HAP-1 (cell line): ENCODE measurements around the gene GRAMD2B.
"Not testable (repeated sequence)": the region's sequence is repeated elsewhere in the genome, so short reads cannot be mapped to it uniquely, and the experiment has no call there.

Experiments
- DNase-seq, 2 experiments: peaks; one replicate each; pipeline ENCODE4 v3.0.0-alpha.2; 2016 to 2020; ENCODE audit warnings: low spot score in 2 of 2
- H3K27me3 ChIP-seq: fragments of 250-450 bp; sonication (Bioruptor Pico); 2 replicates; pipeline ENCODE4 v1.5.1; 2020; ENCODE audit warnings: low read depth, mild to moderate bottlenecking, moderate library complexity
- H3K36me3 ChIP-seq: fragments of 250-450 bp; sonication (Bioruptor Pico); replicated peaks from 2 replicates; pipeline ENCODE4 v1.5.1; 2020; ENCODE audit warnings: mild to moderate bottlenecking
- H3K4me1 ChIP-seq: fragments of 250-450 bp; sonication (Bioruptor Pico); 2 replicates; pipeline ENCODE4 v1.5.1; 2020; ENCODE audit warnings: mild to moderate bottlenecking
- H3K4me3 ChIP-seq: fragments of 250-450 bp; sonication (Bioruptor Pico); 2 replicates; pipeline ENCODE4 v1.5.1; 2020; ENCODE audit warnings: mild to moderate bottlenecking, moderate library complexity
- H3K9me3 ChIP-seq: fragments of 250-450 bp; sonication (Bioruptor Pico); 2 replicates; pipeline ENCODE4 v1.5.1; 2020; ENCODE audit warnings: mild to moderate bottlenecking, moderate library complexity
- in situ Hi-C: fragments of 300-500 bp; cut with MboI; formaldehyde crosslinking; loops from 3 replicates; pipeline ENCODE4 v1.14.3; 2020; ENCODE audit warnings: low sequenced_read_pairs, inconsistent platforms, mixed read lengths

Gene GRAMD2B

DNA sequence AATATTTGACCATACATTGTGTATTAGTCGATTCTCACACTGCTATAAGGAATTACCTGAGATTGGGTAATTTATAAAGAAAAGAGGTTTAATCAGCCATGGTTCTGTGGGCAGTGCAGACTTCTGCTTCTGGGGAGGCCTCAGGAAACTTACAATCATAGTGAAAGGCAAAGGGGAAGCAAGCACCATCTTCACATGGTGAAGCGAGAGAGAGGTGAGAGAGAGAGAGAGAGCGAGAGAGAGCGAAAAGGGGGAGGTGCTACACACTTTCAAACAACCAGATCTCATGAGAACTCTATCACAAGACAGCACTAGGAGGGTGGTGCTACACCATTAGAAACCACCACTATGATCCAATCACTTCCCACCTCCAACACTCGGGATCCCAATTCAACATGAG, 4.1 kb upstream of the GRAMD2B start:
- no peak for DNase-seq
- in situ Hi-C loops, result no loop called here
- no peaks in the 10 kb centered on the region for H3K36me3 ChIP-seq

DNA sequence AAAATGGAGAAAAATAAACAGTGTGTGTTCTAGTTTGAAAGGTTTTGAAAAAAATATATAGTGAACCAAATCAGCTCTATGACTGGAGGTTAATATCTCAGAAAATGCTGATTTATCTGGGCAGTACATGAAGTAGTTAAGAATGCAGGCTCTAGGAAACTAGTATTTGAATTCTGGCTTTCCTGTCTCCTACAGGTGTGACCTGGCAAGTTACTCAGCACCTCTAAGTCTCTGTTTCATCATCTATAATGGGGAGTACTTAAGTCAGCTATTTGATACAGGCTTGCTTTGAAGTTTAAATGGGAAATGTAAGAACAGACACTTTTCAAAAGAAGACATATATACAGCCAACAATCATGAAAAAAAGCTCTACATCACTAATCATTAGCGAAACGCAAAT, 5.2 kb downstream of the GRAMD2B start:
- Histone ChIP-seq H3K27me3 (no peaks in the 10 kb centered on the region), H3K4me1 (no peaks in the 10 kb centered on the region), H3K36me3 (no peaks in the 10 kb centered on the region), H3K4me3 (no peak overlapping the region), H3K9me3 (no peaks in the 10 kb centered on the region)
- in situ Hi-C loops, result no loop called here
- DNase-seq, result no peak

More for the DNA sequence above, 4.1 kb upstream of the GRAMD2B start:
- H3K9me3 ChIP-seq, result no peaks in the 10 kb centered on the region
- no peaks in the 10 kb centered on the region for H3K27me3 ChIP-seq
- H3K4me3 ChIP-seq, result no peak overlapping the region
- H3K4me1 ChIP-seq, result no peaks in the 10 kb centered on the region

DNA sequence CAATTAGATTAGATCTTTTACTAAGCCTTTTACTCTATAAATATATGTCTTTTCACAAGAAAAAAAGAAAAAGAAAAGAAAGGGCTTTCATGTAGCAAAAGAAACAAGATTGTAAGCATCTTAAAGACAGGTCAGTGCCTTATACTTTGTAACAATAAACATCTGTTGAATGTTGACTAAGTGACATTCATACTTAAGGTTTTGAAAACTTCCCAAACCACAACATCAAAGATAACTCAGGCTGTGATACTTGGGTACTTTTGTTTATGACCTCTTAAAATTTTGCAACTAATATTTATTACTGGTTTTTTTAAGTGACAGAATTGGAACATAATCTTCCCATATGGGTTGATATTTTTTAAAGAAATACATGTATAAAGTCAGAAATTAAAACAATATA, 7.4 kb downstream of the GRAMD2B start:
- H3K4me3 ChIP-seq, result no peak overlapping the region
- no peaks in the 10 kb centered on the region for H3K27me3 ChIP-seq
- in situ Hi-C loops, result no loop called here
- H3K9me3 ChIP-seq, result no peaks in the 10 kb centered on the region
- no peaks in the 10 kb centered on the region for H3K4me1 ChIP-seq
- no peak for DNase-seq
- H3K36me3 ChIP-seq, result no peaks in the 10 kb centered on the region

DNA sequence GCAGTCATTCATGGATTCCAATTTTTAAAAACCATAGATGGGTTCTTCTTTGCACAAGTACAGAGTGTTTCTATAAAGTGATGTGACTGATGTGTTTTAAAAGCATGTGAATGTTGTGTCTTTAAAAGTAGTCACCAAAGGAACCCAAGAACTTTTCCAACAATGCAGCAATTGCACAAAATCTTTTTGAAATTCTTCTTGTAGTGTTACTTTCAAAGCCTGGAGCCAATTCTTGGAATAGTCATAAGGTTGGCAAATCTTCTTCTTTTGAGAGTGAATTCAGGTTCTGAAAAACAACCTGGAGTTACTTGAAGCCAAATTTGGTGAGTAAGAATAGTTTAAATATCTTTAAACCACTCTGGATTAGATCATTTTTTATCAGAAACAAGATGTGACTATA, 10.5 kb downstream of the GRAMD2B start:
- in situ Hi-C loops, result no loop called here
- no peak for DNase-seq
- Histone ChIP-seq H3K27me3 (no peaks in the 10 kb centered on the region), H3K4me3 (no peak overlapping the region), H3K9me3 (no peaks in the 10 kb centered on the region), H3K4me1 (no peaks in the 10 kb centered on the region), H3K36me3 (no peaks in the 10 kb centered on the region)

DNA sequence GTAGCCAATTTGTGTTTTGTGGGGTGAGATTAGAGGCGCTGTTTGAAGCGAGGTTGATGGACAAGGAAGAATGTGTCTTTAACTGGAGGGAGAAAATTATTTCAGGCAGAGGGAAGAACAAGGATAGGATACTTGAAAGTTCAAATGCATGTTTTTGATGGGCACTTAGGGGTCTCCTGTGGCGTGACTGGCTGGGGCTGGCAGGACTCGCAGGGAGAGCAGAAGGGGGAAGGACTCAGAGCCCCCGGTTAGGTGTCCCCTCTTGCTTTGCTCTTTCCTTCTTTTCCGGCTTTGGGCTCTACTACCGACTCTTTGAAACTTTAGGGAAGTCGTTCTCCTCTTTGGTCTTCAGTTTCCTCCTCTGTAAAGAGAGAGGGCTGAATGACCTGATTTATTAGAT, 12.1 kb downstream of the GRAMD2B start:
- Histone ChIP-seq H3K9me3 (no peaks in the 10 kb centered on the region), H3K36me3 (no peaks in the 10 kb centered on the region), H3K4me1 (no peaks in the 10 kb centered on the region)

DNA sequence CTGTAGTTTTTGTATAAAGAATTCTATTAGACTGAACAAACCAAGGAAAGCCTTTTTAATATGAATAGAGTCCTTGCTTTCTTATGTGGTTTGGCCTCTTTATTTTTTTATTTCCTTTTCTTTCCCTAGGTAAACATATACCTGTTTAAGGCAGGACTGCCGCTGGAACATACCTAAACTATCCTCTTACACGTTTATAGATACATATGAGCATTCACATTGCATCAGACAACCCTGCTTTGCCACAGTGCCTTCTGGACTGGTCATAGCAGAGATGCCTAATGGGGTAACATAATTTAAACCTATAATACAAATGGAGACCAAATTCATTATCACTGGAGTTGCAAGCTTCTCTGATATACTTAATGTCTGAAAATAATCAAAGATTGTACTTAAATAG, 12.5 kb downstream of the GRAMD2B start:
- Histone ChIP-seq H3K27me3 (no peaks in the 10 kb centered on the region), H3K4me3 (no peak overlapping the region), H3K36me3 (no peaks in the 10 kb centered on the region), H3K9me3 (no peaks in the 10 kb centered on the region), H3K4me1 (no peaks in the 10 kb centered on the region)
- no peak for DNase-seq
- in situ Hi-C loops, result no loop called here

More for the DNA sequence above, 12.1 kb downstream of the GRAMD2B start:
- Histone ChIP-seq H3K27me3 (no peaks in the 10 kb centered on the region), H3K4me3 (no peak overlapping the region)
- in situ Hi-C loops, result no loop called here
- DNase-seq, result no peak

DNA sequence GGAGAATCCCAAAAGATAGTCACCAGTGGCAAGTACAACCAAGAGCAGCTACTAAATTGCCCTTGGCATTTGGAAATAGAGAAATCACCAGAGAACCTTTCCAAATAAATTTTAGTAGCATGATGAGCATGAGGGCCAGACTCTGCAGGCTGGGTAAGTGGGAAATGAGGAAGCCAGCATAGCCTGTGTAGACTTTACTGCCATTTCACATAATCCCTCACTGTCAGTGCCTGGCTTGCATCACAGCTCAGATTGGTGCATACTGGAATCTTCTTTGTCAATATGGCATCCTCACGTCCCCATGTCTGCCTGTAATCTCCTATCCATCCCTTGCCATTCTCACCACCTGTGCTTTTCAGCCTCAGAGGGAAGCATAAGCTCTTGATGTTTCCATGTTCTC, 14.5 kb downstream of the GRAMD2B start:
- Histone ChIP-seq H3K4me1 (no peaks in the 10 kb centered on the region), H3K36me3 (no peaks in the 10 kb centered on the region), H3K27me3 (no peaks in the 10 kb centered on the region), H3K4me3 (no peak overlapping the region), H3K9me3 (no peaks in the 10 kb centered on the region)
- in situ Hi-C loops, result no loop called here
- DNase-seq, result no peak

DNA sequence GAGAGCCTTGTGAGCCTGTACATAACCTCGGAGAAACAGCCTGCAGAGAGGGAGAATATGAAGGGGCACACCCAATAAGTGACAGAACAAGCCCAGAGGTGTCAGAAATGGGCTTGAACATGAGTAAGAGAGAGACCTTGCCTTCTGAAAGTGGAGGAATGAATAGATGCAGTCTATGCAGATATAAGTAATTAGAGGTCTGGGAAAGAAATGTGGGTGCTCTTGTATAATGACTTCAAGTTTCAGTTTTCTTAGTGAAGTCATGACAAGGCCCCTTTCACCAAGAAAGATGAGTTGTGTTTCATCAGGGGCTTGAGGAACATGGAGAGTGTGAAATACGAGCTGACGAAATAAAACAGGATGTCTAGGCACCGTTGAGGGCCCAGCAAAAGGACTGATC, 15.1 kb downstream of the GRAMD2B start:
- Histone ChIP-seq H3K36me3 (no peaks in the 10 kb centered on the region), H3K27me3 (no peaks in the 10 kb centered on the region), H3K4me3 (no peak overlapping the region), H3K9me3 (no peaks in the 10 kb centered on the region), H3K4me1 (no peaks in the 10 kb centered on the region)
- no peak for DNase-seq
- in situ Hi-C loops, result no loop called here

DNA sequence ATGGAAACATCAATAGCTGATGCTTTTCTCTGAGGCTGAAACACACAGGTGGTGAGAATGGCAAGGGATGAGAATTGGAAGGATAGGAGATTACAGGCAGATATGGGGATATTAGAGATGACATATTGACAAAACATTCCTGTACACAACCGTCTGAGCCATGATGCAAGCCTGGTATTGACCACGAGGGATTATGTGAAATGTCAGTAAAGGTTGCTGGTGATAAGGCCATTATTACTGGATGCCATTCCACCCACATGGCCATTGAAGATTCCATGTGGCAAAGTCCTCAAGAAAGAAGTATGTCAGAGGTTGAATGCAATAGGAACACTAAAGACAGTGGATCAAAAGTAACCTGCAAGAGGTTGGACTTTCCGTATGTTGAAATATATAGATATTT, 15.7 kb downstream of the GRAMD2B start:
- H3K9me3 ChIP-seq, result no peaks in the 10 kb centered on the region
- H3K27me3 ChIP-seq, result no peaks in the 10 kb centered on the region
- H3K4me3 ChIP-seq, result no peak overlapping the region
- H3K36me3 ChIP-seq, result no peaks in the 10 kb centered on the region
- in situ Hi-C loops, result no loop called here
- DNase-seq, result no peak
- no peaks in the 10 kb centered on the region for H3K4me1 ChIP-seq

DNA sequence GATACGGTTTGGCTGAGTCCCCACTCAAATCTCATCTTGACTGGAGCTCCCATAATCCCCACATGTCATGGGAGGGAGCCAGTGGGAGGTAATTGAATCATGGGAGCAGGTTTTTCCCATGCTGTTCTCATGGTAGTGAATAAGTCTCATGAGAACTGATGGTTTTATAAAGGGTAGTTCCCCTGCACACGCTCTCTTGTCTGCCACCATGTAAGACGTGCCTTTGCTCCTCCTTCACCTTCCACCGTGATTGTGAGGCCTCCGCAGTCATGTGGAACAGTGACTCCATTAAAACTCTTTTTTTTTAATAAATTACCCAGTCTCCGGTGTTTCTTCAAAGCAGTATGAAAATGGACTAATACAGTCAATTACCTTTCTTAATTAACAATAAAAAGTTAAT, 16.5 kb downstream of the GRAMD2B start:
- H3K9me3 ChIP-seq, H3K27me3 ChIP-seq, H3K4me1 ChIP-seq, in situ Hi-C loops, H3K36me3 ChIP-seq, H3K4me3 ChIP-seq, DNase-seq: not testable (repeated sequence)

DNA sequence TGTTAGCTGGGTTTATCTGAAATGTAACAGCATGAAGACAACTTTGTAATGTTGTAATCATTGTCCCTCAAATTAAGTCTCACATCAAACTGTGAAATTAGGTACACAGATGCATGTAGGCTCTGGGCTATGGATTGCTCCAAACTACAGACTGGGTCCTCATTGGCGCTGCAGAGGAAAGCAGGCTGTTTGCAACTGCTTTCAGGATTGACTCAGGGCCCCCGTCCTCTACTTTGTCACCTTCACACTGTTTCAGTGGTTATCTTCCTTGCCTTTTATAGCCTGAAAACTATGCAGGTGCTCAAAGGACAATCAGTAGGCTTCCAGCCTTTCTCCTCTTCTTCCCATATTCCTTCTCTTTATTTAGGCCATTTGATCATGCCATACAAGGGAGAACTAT, 18.0 kb downstream of the GRAMD2B start:
- no peak overlapping the region for H3K4me3 ChIP-seq
- H3K36me3 ChIP-seq, result no peaks in the 10 kb centered on the region
- no peaks in the 10 kb centered on the region for H3K4me1 ChIP-seq

DNA sequence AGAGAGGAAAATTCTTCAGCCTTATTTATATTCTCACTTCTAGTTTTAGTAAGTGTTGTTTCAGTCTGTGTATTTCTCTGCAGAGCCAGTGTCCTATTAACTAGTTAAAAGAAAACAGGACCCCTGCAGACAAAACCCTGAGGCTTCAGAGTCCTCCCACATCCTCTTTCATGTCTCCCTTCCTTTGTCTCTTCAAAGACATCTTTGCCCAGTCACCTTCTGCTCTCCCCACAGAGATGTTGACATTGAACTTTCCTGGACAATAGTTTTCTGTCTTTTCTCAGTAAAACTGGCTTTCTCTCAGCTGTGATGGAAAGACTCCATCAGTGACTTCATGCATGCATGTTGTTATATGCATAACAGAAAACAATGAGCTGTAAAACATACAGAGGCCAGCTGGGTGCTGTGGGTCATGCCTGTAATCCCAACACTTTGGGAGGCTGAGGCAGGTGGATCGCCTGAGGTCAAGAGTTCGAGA, 20.2 kb downstream of the GRAMD2B start:
- H3K36me3 ChIP-seq, result no peaks in the 10 kb centered on the region
- H3K4me3 ChIP-seq, result no peak overlapping the region
- no peaks in the 10 kb centered on the region for H3K9me3 ChIP-seq
- DNase-seq, result no peak
- in situ Hi-C loops, result no loop called here
- no peaks in the 10 kb centered on the region for H3K4me1 ChIP-seq
- H3K27me3 ChIP-seq, result no peaks in the 10 kb centered on the region

More for the DNA sequence above, 18.0 kb downstream of the GRAMD2B start:
- Histone ChIP-seq H3K9me3 (no peaks in the 10 kb centered on the region), H3K27me3 (no peaks in the 10 kb centered on the region)
- in situ Hi-C loops, result no loop called here
- DNase-seq, result no peak

DNA sequence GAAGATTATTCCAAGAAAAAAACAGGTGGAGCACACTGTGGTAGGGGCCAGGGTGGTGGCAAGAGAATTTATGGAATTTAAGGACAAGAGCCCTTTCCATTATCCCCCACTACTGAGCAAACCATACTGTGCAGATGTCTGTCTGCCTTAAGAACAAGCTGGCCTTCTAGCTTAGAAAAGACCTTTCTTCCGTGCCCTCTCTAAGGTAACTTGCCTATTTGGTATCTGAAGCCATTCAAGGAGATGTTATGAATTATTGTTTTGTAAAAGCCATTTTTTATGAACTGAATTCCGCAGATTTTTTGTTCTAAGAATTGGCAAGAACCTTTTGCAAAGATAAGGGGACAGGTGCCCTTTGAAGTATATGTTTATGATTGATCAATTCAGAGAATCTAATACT, 20.9 kb downstream of the GRAMD2B start:
- no peak for DNase-seq
- no peaks in the 10 kb centered on the region for H3K9me3 ChIP-seq
- no peaks in the 10 kb centered on the region for H3K4me1 ChIP-seq
- in situ Hi-C loops, result no loop called here
- no peaks in the 10 kb centered on the region for H3K27me3 ChIP-seq
- no peak overlapping the region for H3K4me3 ChIP-seq
- H3K36me3 ChIP-seq, result no peaks in the 10 kb centered on the region

DNA sequence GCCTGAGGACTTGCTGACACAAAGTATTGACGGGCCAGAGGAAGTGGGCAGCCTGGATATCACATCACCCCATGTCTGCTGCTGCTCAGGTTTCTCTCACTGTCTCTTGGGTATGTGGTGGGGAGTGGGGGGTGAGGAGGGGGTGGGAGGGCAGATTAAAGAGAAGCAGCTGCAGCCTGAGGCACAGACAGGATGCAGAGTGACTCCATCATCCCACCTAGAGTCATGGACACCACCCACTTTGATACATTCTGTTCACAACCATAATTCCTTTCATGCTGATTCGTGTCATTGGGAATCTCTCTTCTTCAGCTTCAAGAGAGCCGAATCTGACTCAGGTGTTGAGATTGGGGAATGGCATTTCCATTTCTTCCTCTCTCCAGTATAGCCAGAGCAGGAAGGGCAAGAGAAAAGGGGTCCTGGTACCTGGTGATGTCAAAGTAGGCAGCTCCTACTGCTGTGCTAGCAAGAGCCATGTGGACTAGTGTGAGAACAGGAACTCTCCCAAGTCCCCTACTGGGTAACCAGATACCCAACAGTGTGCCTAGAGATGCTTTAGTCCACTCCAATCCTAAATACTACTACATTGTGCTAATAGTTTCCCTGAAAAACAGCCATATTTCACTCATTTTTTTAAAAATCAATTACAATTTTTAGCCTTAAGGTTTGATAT, 22.4 kb downstream of the GRAMD2B start:
- no peaks in the 10 kb centered on the region for H3K36me3 ChIP-seq

More for the DNA sequence above, 22.4 kb downstream of the GRAMD2B start:
- H3K27me3 ChIP-seq, result no peaks in the 10 kb centered on the region
- DNase-seq, result no peak
- no peaks in the 10 kb centered on the region for H3K9me3 ChIP-seq
- no peak overlapping the region for H3K4me3 ChIP-seq
- no peaks in the 10 kb centered on the region for H3K4me1 ChIP-seq
- in situ Hi-C loops, result no loop called here
